NCI-H748 (cell line): ENCODE results near the gene RGS3.

ENCODE experiments used
- DNase-seq: peaks from one replicate; lab custom pipeline; 2025; ENCODE audit not compliant: unreplicated experiment; lab: John Stamatoyannopoulos, UW

RGS3 gene

GRCh38 chr9:113464286-113464660 is 746 bp downstream of the RGS3 start:
- DNase-seq: peak; percentile 34

DNA sequence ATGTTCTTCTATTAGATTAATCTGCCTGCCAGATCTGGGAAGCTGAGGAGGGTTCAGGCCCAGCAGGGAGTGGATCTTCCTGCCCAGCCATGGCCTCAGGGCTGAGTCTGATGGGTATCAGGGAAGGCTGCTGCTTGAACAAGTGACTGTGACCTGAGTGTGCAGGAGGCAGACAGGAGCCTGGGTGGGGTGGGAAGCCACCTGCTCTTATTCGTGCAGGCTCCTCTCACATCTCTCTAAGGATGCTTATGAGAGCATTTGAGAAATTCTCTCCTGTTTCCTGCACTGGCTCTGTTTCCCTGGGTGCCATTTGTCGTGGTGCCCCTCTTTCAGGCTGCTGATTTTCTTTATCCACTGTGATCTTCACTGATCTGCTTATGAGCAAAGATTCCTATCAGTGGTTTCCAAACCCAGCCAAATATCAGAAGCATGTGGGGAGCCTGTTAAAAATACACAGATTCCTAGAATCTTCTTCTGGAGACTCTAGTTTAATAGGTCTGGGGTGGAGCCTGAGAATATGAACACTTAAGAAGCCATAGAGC is 2.1 kb downstream of the RGS3 start:
- DNase-seq: peak; percentile 77

DNA sequence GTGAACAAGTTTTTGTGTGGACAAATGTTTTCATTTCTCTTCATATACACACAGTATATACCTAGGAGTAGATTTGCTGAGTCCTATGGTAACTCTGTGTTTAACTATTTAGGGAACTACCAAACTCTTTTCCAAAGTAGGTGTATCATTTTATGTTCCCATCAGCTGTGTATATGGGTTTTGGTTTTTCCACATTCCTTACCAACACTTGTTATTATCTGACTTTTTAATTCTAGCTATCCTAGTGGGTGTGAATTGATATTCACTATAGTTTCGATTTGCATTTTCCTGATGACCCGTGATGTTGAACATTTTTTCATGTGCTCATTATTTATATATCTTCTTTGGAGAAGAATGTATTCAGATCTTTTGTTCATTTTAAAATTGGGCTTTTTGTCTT is 3.7 kb downstream of the RGS3 start:
- no peak for DNase-seq

DNA sequence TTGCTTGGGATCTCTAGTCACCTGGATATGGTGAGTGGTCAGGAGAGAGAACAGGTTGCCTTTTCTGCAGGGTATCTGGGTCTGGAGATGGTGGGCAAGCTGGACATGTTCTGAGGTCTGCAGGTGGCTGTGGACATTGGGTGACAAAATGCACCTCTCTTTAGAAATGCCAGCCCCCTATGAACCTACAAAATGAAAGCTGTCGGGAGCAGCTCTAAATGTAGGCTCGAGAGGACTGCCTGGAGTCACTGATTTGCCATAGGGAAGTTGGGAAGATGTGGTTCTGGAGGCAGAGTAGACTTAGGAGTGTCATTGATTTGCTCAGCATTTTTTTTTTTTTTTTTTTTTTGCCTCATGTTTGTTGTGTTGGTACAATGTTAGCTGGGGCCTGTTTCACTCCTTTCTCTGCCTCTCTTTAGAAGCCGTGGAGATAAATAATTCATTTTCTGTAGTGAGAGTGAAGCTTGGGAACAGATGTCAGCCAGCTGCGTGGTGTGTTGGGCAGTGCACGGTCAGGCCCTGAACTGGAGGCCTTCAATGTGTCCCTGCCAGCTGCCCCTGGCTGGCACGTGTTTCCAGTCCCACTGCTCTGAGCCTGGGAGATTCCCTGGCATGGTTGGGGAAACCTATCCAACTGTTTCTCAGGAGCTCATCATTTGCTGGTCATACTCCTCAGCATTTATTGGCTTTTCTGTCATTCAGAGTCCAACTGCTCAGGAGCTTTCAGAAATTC is 5.4 kb downstream of the RGS3 start:
- peak; percentile 14 for DNase-seq

- no peak for DNase-seq
These were observed 7.6 kb downstream of the RGS3 start for GRCh38 chr9:113471143-113471542.

- DNase-seq: no peak
These were observed 8.0 kb downstream of the RGS3 start for GRCh38 chr9:113471566-113471965.

- DNase-seq: no peak
These were observed 8.7 kb downstream of the RGS3 start for GRCh38 chr9:113472199-113472598.

DNA sequence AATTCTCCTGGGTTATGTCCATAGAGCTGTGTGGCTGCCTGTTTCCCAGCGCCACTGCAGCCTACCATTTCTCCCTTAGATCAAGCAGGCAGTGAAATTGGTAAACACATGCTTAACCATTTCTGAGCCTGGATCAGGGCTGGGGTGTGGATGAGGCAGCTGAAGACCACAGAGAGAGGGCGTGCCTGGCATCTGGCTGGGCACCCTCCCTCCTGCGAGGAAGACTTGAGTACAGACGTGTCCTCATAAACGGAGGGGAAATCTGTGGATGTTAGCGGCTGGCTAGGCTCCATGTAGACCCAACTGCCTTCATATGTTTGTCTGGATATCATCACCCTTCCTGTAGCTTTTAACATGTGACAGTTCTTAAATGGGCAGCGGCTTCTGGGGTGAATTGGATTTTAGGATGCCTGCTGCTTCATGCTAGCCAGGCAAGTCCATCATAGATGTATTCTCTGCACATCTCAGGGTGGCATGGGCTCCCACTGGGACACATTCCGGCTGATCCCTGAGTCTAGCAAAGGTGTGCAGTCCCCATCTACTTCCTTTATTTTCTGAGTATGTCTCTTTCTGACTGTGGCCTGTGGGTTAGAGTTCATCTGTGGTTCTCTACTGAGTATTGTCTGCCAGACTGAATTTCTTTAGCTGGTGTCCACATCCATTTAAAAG is 11.0 kb downstream of the RGS3 start:
- DNase-seq: no peak

- no peak for DNase-seq
These were observed 11.5 kb downstream of the RGS3 start for GRCh38 chr9:113475031-113475430.

- no peak for DNase-seq
These were observed 12.5 kb downstream of the RGS3 start for GRCh38 chr9:113475992-113476391.

- no peak for DNase-seq
These were observed 13.0 kb downstream of the RGS3 start for GRCh38 chr9:113476511-113476916.

- DNase-seq: no peak
These were observed 13.5 kb downstream of the RGS3 start for GRCh38 chr9:113477058-113477457.

DNA sequence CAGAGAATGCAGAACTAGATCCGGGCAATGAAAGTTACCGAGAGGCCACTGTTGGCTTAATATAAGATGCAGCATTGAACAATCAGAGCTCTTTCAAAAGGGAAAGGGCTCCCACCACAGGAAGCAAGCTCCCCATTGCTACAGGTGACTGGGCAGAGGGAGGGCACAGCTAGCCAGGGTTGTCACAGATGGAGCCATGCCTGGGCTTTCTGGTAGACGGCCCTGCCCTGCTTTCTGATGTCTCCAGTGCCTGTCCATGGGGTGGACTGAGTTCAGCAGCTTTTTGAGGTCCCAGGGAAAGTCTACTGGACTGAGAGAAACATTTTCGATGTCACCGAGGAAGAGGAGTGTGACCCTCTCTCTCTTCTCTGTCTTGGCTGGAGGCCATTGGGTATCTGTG is 14.1 kb downstream of the RGS3 start:
- DNase-seq: no peak

GRCh38 chr9:113479174-113479621 is 15.7 kb downstream of the RGS3 start:
- DNase-seq: no peak

GRCh38 chr9:113480612-113481011 is 17.1 kb downstream of the RGS3 start:
- no peak for DNase-seq

DNA sequence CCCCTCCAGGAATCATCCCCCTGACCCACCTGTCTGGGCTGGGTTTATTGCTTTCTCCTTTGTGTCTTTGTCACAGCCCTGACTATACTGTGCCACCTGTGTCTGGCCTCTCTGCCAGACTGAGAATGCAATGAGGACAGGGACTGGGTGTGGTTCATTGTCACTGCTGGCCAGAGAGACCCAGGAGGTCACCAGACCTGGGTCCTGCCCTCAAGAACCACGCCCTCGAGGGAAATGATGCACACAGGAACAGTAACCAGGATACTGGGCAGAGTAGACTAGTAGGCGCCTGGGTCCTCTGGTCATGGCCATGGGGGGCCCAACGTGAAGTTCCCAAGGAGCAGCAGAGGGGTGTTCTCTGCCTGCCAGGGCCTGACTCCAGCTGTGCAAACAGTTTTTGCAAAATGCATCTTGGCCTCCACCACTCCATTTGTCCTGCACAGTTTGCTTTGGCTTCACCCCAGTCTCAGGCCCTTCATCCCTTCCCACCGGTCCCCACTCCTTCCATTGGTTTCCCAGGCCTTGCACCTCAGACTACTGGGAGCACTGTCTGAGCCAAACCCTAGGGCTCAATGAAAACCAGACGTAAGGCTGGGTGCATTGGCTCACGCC is 17.8 kb downstream of the RGS3 start:
- peak; percentile 95 for DNase-seq

DNA sequence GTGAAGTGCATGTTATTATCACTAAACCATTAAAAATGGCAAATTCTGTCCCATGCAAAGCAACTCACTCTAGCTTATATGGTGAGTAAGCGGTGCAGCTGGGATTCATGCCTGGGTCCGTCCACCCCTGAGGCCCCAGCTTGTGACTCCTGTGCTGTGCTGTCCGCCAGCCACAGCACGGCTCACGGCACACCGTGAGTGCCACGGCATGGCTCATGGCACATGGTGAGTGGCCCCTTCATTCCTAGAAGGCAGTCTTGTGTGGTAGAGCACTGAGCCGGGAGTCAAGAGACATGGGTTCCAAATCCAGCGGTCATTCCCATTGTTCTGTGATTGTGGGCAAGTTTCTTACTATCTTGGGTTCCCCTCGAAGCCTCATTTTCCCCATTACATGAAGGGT is 18.8 kb downstream of the RGS3 start:
- no peak for DNase-seq

DNA sequence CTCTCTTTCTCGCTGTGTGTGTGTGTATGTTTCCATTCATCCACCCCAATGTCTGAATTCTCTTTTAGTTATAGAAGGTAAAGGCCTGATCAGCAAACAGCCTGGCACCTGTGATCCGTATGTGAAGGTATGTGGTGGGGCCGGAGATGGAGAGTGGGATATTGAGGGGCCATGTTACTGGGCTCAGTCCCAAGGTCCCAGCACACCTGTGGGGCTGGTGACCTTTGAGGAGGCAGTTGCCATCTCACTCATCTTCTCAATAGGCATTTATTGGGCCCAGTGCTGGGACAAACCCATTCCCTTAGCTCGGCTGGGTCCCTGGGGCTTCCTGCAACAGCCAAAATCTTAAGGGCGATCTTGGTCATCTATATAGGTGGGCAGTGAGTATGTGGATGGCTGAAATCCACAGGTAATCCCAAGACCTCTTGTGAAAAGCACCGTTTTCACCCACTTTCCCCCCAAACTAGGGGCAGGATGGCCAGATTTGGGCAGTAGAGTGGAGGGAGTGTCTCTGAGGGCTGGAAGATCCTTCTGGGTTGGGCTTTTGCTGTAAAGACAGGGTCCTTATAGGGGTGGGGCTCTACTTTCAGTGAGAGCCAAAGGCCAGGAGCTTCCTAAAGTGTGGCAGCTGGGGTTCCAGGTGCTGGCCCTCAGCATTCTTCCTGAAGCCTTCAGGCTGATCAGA is 19.6 kb downstream of the RGS3 start:
- DNase-seq: no peak

GRCh38 chr9:113483676-113484257 is 20.2 kb downstream of the RGS3 start:
- no peak for DNase-seq

DNA sequence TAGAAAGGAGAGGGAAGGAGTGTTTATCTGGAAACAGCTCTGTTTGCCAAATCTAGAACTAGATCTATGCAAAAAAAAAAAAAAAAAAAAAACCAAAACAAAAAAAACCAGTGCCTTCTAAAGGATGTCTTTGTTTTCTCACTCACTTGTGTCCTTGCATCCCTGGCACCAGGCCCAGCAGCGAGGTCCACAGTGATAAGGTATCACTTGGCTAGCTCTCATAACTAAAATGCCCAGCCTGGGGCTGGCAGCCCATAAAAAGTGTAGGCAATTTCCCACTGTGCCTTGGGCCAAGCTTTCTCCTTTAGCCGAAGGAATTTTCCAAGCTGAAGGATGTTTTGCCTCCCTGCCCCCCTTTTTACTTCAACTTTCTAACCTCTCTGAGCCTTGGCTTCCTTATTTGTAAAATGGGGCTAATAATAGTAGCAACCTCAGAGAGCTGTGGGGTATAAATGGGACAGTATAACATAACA is 20.8 kb downstream of the RGS3 start:
- DNase-seq: peak; percentile 27

- DNase-seq: no peak
These were observed 22.2 kb downstream of the RGS3 start for GRCh38 chr9:113485761-113486115.
